ENCODE measurements around the gene RBM12. TPM values are rescaled to one million over a fixed set of nuclear protein-coding genes. Genes with fewer than 3 reads are reported as not detected.
"Not testable (repeated sequence)": the region's sequence is repeated elsewhere in the genome, so short reads cannot be mapped to it uniquely, and the experiment has no call there.

RBM12 gene
- total RNA-seq (128 TPM), polyA plus RNA-seq (10 to 100 TPM; 46.6 to 58.0 (median 53.3) TPM)

GRCh38 chr20:35664466-35665206 lies at the start of gene RBM12, which contains the start of gene CPNE1:
Gene RBM12 (minus strand): TSS chr20:35664900. CDS start chr20:35655322, 9,578 bp downstream.
Gene CPNE1 (minus strand): TSS chr20:35664900. CDS start chr20:35632923, 31,977 bp downstream.
- ATAC-seq (ENCODE audit: low read depth in 2 of 2) (peak; percentile 79 to 81), DNase-seq (peak; percentile 90 to 96 (median 95))
- Histone ChIP-seq H3K9me3 (ENCODE audit: control insufficient read depth in 2 of 2, low read length in 2 of 2) (no peaks in the 10 kb centered on the region), H3K27ac (ENCODE audit: insufficient read depth, low read length, poor library complexity, severe bottlenecking) (peak within 1 kb of the TSS; percentile 100), H3K4me3 (ENCODE audit: low read depth, low read length) (peak within 1 kb of the TSS; percentile 92), H3K36me3 (ENCODE audit: control insufficient read depth, insufficient read depth, low read length) (peaks cover 14% of the 10 kb centered on the region), H3K27me3 (ENCODE audit: control insufficient read depth, insufficient read depth, low read length) (no peaks in the 10 kb centered on the region), H3K4me1 (ENCODE audit: control insufficient read depth, insufficient read depth, low read length, poor library complexity, severe bottlenecking) (peaks cover 55% of the 10 kb centered on the region)
- H3K4me3 Mint-ChIP-seq, result peak within 1 kb of the TSS; percentile 95 to 97 (median 96)
- peaks cover 19% of the 10 kb centered on the region for H3K36me3 Mint-ChIP-seq
- H3K27me3 Mint-ChIP-seq, result no peaks in the 10 kb centered on the region
- H3K27ac Mint-ChIP-seq, result peak within 1 kb of the TSS; percentile 98 to 100 (median 99)
- peaks cover 29 to 49% (median 43%) of the 10 kb centered on the region in 4 donors for H3K4me1 Mint-ChIP-seq
- H3K9me3 Mint-ChIP-seq, result no peaks in the 10 kb centered on the region

- Mint-ChIP-seq H3K4me3 (peak overlapping the region in 1 of 4 donors; percentile 23), H3K4me1 (peaks cover 36 to 72% (median 50%) of the 10 kb centered on the region in 4 donors), H3K27me3 (no peaks in the 10 kb centered on the region), H3K9me3 (no peaks in the 10 kb centered on the region), H3K36me3 (peaks cover 54% of the 10 kb centered on the region), H3K27ac (no peak overlapping the region)
- ATAC-seq (ENCODE audit: low read depth in 2 of 2) (no peak), DNase-seq (no peak)
- Histone ChIP-seq H3K27ac (ENCODE audit: insufficient read depth, low read length, poor library complexity, severe bottlenecking) (peak overlapping the region; percentile 1), H3K4me3 (ENCODE audit: low read depth, low read length) (no peak overlapping the region), H3K4me1 (ENCODE audit: control insufficient read depth, insufficient read depth, low read length, poor library complexity, severe bottlenecking) (peaks cover 42% of the 10 kb centered on the region), H3K36me3 (ENCODE audit: control insufficient read depth, insufficient read depth, low read length) (peaks cover 96% of the 10 kb centered on the region), H3K27me3 (ENCODE audit: control insufficient read depth, insufficient read depth, low read length) (no peaks in the 10 kb centered on the region), H3K9me3 (ENCODE audit: control insufficient read depth in 2 of 2, low read length in 2 of 2) (no peaks in the 10 kb centered on the region)
Observed at GRCh38 chr20:35714127-35714526, 49.4 kb upstream of the RBM12 start.

GRCh38 chr20:35713120-35713519 lies 48.4 kb upstream of the RBM12 start:
- H3K27me3 ChIP-seq (ENCODE audit: control insufficient read depth, insufficient read depth, low read length); DNase-seq; H3K9me3 Mint-ChIP-seq; H3K9me3 ChIP-seq (ENCODE audit: control insufficient read depth in 2 of 2, low read length in 2 of 2); ATAC-seq (ENCODE audit: low read depth in 2 of 2); H3K27me3 Mint-ChIP-seq; H3K4me3 ChIP-seq (ENCODE audit: low read depth, low read length): not testable (repeated sequence)
- Histone ChIP-seq H3K27ac (ENCODE audit: insufficient read depth, low read length, poor library complexity, severe bottlenecking) (peak overlapping the region; percentile 14), H3K4me1 (ENCODE audit: control insufficient read depth, insufficient read depth, low read length, poor library complexity, severe bottlenecking) (peaks cover 48% of the 10 kb centered on the region), H3K36me3 (ENCODE audit: control insufficient read depth, insufficient read depth, low read length) (peaks cover 97% of the 10 kb centered on the region)
- H3K4me1 Mint-ChIP-seq, result peaks cover 41 to 78% (median 56%) of the 10 kb centered on the region in 4 donors
- H3K4me3 Mint-ChIP-seq, result peak overlapping the region in 3 of 4 donors; percentile 29 to 87 (median 33)
- peak overlapping the region in 1 of 3 donors; percentile 79 for H3K27ac Mint-ChIP-seq
- peaks cover 56% of the 10 kb centered on the region for H3K36me3 Mint-ChIP-seq

GRCh38 chr20:35711588-35712209 lies 47.0 kb upstream of the RBM12 start:
- DNase-seq (peak in 1 of 3 donors; percentile 62), ATAC-seq (ENCODE audit: low read depth in 2 of 2) (peak in 1 of 2 donors; percentile 15)
- Mint-ChIP-seq H3K4me1 (peaks cover 43 to 71% (median 53%) of the 10 kb centered on the region in 4 donors), H3K36me3 (peaks cover 50% of the 10 kb centered on the region), H3K9me3 (no peaks in the 10 kb centered on the region), H3K27ac (peak overlapping the region; percentile 43 to 80 (median 66)), H3K4me3 (peak overlapping the region; percentile 74 to 88 (median 76)), H3K27me3 (no peaks in the 10 kb centered on the region)
- Histone ChIP-seq H3K27me3 (ENCODE audit: control insufficient read depth, insufficient read depth, low read length) (no peaks in the 10 kb centered on the region), H3K4me3 (ENCODE audit: low read depth, low read length) (peak overlapping the region; percentile 35), H3K36me3 (ENCODE audit: control insufficient read depth, insufficient read depth, low read length) (peaks cover 98% of the 10 kb centered on the region), H3K27ac (ENCODE audit: insufficient read depth, low read length, poor library complexity, severe bottlenecking) (peak overlapping the region; percentile 60), H3K9me3 (ENCODE audit: control insufficient read depth in 2 of 2, low read length in 2 of 2) (no peaks in the 10 kb centered on the region), H3K4me1 (ENCODE audit: control insufficient read depth, insufficient read depth, low read length, poor library complexity, severe bottlenecking) (peaks cover 48% of the 10 kb centered on the region)

- H3K4me1 Mint-ChIP-seq, result peaks cover 40 to 69% (median 53%) of the 10 kb centered on the region in 4 donors
- DNase-seq (no peak), ATAC-seq (ENCODE audit: low read depth in 2 of 2) (no peak)
- no peaks in the 10 kb centered on the region for H3K27me3 Mint-ChIP-seq
- peak overlapping the region; percentile 43 to 80 (median 66) for H3K27ac Mint-ChIP-seq
- Histone ChIP-seq H3K36me3 (ENCODE audit: control insufficient read depth, insufficient read depth, low read length) (peaks cover 98% of the 10 kb centered on the region), H3K4me1 (ENCODE audit: control insufficient read depth, insufficient read depth, low read length, poor library complexity, severe bottlenecking) (peaks cover 48% of the 10 kb centered on the region), H3K9me3 (ENCODE audit: control insufficient read depth in 2 of 2, low read length in 2 of 2) (no peaks in the 10 kb centered on the region), H3K27me3 (ENCODE audit: control insufficient read depth, insufficient read depth, low read length) (no peaks in the 10 kb centered on the region), H3K4me3 (ENCODE audit: low read depth, low read length) (peak overlapping the region; percentile 35), H3K27ac (ENCODE audit: insufficient read depth, low read length, poor library complexity, severe bottlenecking) (peak overlapping the region; percentile 60)
- H3K36me3 Mint-ChIP-seq, result peaks cover 45% of the 10 kb centered on the region
- peak overlapping the region; percentile 74 to 88 (median 76) for H3K4me3 Mint-ChIP-seq
- no peaks in the 10 kb centered on the region for H3K9me3 Mint-ChIP-seq
Observed at GRCh38 chr20:35710884-35711587, 46.3 kb upstream of the RBM12 start.

GRCh38 chr20:35710039-35710438 lies 45.3 kb upstream of the RBM12 start:
- ATAC-seq (ENCODE audit: low read depth in 2 of 2) (no peak), DNase-seq (no peak)
- Mint-ChIP-seq H3K4me1 (peaks cover 34 to 61% (median 47%) of the 10 kb centered on the region in 4 donors), H3K4me3 (peak overlapping the region in 1 of 4 donors; percentile 74), H3K9me3 (no peaks in the 10 kb centered on the region), H3K27me3 (no peaks in the 10 kb centered on the region), H3K36me3 (peaks cover 38% of the 10 kb centered on the region), H3K27ac (no peak overlapping the region)
- Histone ChIP-seq H3K9me3 (ENCODE audit: control insufficient read depth in 2 of 2, low read length in 2 of 2) (no peaks in the 10 kb centered on the region), H3K36me3 (ENCODE audit: control insufficient read depth, insufficient read depth, low read length) (peaks cover 98% of the 10 kb centered on the region), H3K4me3 (ENCODE audit: low read depth, low read length) (no peak overlapping the region), H3K4me1 (ENCODE audit: control insufficient read depth, insufficient read depth, low read length, poor library complexity, severe bottlenecking) (peaks cover 48% of the 10 kb centered on the region), H3K27ac (ENCODE audit: insufficient read depth, low read length, poor library complexity, severe bottlenecking) (peak overlapping the region; percentile 49), H3K27me3 (ENCODE audit: control insufficient read depth, insufficient read depth, low read length) (no peaks in the 10 kb centered on the region)

- Histone ChIP-seq H3K9me3 (ENCODE audit: control insufficient read depth in 2 of 2, low read length in 2 of 2) (no peaks in the 10 kb centered on the region), H3K27me3 (ENCODE audit: control insufficient read depth, insufficient read depth, low read length) (no peaks in the 10 kb centered on the region), H3K4me3 (ENCODE audit: low read depth, low read length) (no peak overlapping the region), H3K27ac (ENCODE audit: insufficient read depth, low read length, poor library complexity, severe bottlenecking) (peak overlapping the region; percentile 45), H3K4me1 (ENCODE audit: control insufficient read depth, insufficient read depth, low read length, poor library complexity, severe bottlenecking) (peaks cover 48% of the 10 kb centered on the region), H3K36me3 (ENCODE audit: control insufficient read depth, insufficient read depth, low read length) (peaks cover 98% of the 10 kb centered on the region)
- H3K4me1 Mint-ChIP-seq, result peaks cover 39 to 65% (median 42%) of the 10 kb centered on the region in 4 donors
- H3K27me3 Mint-ChIP-seq, result no peaks in the 10 kb centered on the region
- peak overlapping the region in 2 of 4 donors; percentile 55 to 83 for H3K4me3 Mint-ChIP-seq
- H3K36me3 Mint-ChIP-seq, result peaks cover 40% of the 10 kb centered on the region
- no peak for DNase-seq
- H3K9me3 Mint-ChIP-seq, result no peaks in the 10 kb centered on the region
- H3K27ac Mint-ChIP-seq, result peak overlapping the region in 1 of 3 donors; percentile 25
- ATAC-seq (ENCODE audit: low read depth in 2 of 2), result no peak
Observed at GRCh38 chr20:35709259-35709658, 44.6 kb upstream of the RBM12 start.
